ENCODE measurements around the gene RALGPS1.

RALGPS1 gene

DNA sequence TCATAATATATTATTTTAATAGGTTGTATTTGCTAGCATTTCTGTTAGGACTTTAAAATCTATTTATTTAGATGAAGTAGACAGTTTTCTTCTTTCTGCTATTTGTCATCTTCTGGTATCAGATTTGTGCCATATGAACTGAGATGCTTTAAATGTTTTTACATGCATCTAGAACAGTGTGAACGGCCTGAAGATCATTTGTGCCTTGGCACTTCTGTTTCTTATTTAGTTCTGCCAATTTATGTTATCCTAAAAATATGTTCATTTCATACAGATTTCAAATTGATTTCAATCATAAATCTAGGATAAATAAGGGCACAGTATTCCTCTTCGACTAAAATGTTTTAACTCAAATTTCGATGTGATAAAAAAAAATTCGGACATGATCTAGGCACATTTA lies 38.1 kb upstream of the RALGPS1 start:
- POLR2A ChIA-PET: no interaction called here
- CTCF ChIA-PET: no interaction called here

DNA sequence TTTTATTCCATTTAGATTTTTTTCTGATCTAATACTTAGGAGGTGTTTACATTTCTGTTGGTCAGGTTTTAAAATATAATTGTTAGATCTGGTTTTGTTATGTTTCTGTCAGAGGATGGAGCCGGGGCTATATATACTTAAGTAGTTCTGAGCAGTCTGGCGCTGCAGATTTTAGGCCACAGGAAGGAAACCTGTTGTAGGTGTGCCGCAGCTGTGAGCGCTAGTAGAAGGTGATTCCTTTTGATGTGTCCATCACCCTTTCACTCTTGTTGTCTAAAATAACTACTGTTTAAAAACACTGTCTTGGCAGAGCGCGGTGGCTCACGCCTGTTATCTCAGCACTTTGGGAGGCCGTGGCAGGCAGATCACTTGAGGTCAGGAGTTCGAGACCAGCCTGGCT lies 37.2 kb upstream of the RALGPS1 start:
- POLR2A ChIA-PET: no interaction called here
- Histone ChIP-seq H3K27ac (ENCODE audit: extremely low read depth, low read depth, low read length) (no peak overlapping the region), H3K4me3 (ENCODE audit: low read depth, low read length) (no peak overlapping the region), H3K36me3 (ENCODE audit: control insufficient read depth in 2 of 2, insufficient read depth in 1 of 2, low read length in 2 of 2) (peaks cover 0 to 32% of the 10 kb centered on the region in 2 experiments; a peak in 2 of 3 replicates), H3K4me1 (ENCODE audit: control insufficient read depth, insufficient read depth, low read length) (peaks cover 9% of the 10 kb centered on the region), H3K9me3 (ENCODE audit: control insufficient read depth, insufficient read depth, low read depth, low read length) (no peaks in the 10 kb centered on the region)
- CTCF ChIA-PET: no interaction called here
- TF ChIP-seq, protein P1, sequence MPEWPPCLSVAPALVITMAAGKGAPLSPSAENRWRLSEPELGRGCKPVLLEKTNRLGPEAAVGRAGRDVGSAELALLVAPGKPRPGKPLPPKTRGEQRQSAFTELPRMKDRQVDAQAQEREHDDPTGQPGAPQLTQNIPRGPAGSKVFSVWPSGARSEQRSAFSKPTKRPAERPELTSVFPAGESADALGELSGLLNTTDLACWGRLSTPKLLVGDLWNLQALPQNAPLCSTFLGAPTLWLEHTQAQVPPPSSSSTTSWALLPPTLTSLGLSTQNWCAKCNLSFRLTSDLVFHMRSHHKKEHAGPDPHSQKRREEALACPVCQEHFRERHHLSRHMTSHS (tag by site-specific recombination; IDR thresholded peaks at IDR 0.05): no peak
- TF ChIP-seq, protein P2, sequence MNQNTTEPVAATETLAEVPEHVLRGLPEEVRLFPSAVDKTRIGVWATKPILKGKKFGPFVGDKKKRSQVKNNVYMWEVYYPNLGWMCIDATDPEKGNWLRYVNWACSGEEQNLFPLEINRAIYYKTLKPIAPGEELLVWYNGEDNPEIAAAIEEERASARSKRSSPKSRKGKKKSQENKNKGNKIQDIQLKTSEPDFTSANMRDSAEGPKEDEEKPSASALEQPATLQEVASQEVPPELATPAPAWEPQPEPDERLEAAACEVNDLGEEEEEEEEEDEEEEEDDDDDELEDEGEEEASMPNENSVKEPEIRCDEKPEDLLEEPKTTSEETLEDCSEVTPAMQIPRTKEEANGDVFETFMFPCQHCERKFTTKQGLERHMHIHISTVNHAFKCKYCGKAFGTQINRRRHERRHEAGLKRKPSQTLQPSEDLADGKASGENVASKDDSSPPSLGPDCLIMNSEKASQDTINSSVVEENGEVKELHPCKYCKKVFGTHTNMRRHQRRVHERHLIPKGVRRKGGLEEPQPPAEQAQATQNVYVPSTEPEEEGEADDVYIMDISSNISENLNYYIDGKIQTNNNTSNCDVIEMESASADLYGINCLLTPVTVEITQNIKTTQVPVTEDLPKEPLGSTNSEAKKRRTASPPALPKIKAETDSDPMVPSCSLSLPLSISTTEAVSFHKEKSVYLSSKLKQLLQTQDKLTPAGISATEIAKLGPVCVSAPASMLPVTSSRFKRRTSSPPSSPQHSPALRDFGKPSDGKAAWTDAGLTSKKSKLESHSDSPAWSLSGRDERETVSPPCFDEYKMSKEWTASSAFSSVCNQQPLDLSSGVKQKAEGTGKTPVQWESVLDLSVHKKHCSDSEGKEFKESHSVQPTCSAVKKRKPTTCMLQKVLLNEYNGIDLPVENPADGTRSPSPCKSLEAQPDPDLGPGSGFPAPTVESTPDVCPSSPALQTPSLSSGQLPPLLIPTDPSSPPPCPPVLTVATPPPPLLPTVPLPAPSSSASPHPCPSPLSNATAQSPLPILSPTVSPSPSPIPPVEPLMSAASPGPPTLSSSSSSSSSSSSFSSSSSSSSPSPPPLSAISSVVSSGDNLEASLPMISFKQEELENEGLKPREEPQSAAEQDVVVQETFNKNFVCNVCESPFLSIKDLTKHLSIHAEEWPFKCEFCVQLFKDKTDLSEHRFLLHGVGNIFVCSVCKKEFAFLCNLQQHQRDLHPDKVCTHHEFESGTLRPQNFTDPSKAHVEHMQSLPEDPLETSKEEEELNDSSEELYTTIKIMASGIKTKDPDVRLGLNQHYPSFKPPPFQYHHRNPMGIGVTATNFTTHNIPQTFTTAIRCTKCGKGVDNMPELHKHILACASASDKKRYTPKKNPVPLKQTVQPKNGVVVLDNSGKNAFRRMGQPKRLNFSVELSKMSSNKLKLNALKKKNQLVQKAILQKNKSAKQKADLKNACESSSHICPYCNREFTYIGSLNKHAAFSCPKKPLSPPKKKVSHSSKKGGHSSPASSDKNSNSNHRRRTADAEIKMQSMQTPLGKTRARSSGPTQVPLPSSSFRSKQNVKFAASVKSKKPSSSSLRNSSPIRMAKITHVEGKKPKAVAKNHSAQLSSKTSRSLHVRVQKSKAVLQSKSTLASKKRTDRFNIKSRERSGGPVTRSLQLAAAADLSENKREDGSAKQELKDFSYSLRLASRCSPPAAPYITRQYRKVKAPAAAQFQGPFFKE (tag by site-specific recombination; IDR thresholded peaks at IDR 0.05; ENCODE audit: borderline replicate concordance): no peak

More for the DNA sequence above, 38.1 kb upstream of the RALGPS1 start:
- Histone ChIP-seq H3K9me3 (ENCODE audit: control insufficient read depth, insufficient read depth, low read depth, low read length) (no peaks in the 10 kb centered on the region), H3K36me3 (ENCODE audit: control insufficient read depth in 2 of 2, insufficient read depth in 1 of 2, low read length in 2 of 2) (peaks cover 0 to 25% of the 10 kb centered on the region in 2 experiments; a peak in 2 of 3 replicates), H3K4me1 (ENCODE audit: control insufficient read depth, insufficient read depth, low read length) (peaks cover 9% of the 10 kb centered on the region), H3K4me3 (ENCODE audit: low read depth, low read length) (no peak overlapping the region), H3K27ac (ENCODE audit: extremely low read depth, low read depth, low read length) (no peak overlapping the region)
- TF ChIP-seq ZNF266 (tag by site-specific recombination; IDR thresholded peaks at IDR 0.05; ENCODE audit: low read depth): no peak
- no peak for TF ChIP-seq ZNF776 (tag by site-specific recombination; IDR thresholded peaks at IDR 0.05; ENCODE audit: borderline replicate concordance)
- TF ChIP-seq ZBTB48 (tag by site-specific recombination; IDR thresholded peaks at IDR 0.05): no peak
- no peak for TF ChIP-seq ZNF623 (tag by site-specific recombination; IDR thresholded peaks at IDR 0.05)
- no peak for TF ChIP-seq GLI2 (tag by site-specific recombination; IDR thresholded peaks at IDR 0.05; ENCODE audit: borderline replicate concordance, low read depth)
- TF ChIP-seq ZNF366 (tag by site-specific recombination; conservative IDR thresholded peaks at IDR 0.05): no peak
- no peak for TF ChIP-seq ZNF701 (tag by site-specific recombination; IDR thresholded peaks at IDR 0.05)
- TF ChIP-seq KLF8 (tag by site-specific recombination; IDR thresholded peaks at IDR 0.05): no peak
- TF ChIP-seq ZNF792 (tag by site-specific recombination; IDR thresholded peaks at IDR 0.05): no peak
- TF ChIP-seq, protein P3, sequence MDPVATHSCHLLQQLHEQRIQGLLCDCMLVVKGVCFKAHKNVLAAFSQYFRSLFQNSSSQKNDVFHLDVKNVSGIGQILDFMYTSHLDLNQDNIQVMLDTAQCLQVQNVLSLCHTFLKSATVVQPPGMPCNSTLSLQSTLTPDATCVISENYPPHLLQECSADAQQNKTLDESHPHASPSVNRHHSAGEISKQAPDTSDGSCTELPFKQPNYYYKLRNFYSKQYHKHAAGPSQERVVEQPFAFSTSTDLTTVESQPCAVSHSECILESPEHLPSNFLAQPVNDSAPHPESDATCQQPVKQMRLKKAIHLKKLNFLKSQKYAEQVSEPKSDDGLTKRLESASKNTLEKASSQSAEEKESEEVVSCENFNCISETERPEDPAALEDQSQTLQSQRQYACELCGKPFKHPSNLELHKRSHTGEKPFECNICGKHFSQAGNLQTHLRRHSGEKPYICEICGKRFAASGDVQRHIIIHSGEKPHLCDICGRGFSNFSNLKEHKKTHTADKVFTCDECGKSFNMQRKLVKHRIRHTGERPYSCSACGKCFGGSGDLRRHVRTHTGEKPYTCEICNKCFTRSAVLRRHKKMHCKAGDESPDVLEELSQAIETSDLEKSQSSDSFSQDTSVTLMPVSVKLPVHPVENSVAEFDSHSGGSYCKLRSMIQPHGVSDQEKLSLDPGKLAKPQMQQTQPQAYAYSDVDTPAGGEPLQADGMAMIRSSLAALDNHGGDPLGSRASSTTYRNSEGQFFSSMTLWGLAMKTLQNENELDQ (tag by site-specific recombination; IDR thresholded peaks at IDR 0.05; ENCODE audit: low read depth): no peak
- TF ChIP-seq, protein P4, sequence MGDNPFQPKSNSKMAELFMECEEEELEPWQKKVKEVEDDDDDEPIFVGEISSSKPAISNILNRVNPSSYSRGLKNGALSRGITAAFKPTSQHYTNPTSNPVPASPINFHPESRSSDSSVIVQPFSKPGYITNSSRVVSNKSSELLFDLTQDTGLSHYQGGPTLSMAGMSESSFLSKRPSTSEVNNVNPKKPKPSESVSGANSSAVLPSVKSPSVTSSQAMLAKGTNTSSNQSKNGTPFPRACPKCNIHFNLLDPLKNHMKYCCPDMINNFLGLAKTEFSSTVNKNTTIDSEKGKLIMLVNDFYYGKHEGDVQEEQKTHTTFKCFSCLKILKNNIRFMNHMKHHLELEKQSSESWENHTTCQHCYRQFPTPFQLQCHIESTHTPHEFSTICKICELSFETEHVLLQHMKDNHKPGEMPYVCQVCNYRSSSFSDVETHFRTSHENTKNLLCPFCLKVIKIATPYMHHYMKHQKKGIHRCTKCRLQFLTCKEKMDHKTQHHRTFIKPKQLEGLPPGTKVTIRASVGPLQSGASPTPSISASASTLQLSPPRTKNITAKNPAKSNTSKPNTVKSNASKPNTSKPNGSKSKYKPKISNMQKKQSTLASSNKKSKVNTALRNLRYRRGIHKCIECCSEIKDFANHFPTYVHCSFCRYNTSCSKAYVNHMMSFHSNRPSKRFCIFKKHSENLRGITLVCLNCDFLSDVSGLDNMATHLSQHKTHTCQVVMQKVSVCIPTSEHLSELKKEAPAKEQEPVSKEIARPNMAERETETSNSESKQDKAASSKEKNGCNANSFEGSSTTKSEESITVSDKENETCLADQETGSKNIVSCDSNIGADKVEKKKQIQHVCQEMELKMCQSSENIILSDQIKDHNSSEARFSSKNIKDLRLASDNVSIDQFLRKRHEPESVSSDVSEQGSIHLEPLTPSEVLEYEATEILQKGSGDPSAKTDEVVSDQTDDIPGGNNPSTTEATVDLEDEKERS (tag by site-specific recombination; IDR thresholded peaks at IDR 0.05): no peak
- TF ChIP-seq, protein P1 (tag by site-specific recombination; IDR thresholded peaks at IDR 0.05): no peak
- TF ChIP-seq ZBTB21 (tag by site-specific recombination; IDR thresholded peaks at IDR 0.05): no peak
- TF ChIP-seq, protein P5, sequence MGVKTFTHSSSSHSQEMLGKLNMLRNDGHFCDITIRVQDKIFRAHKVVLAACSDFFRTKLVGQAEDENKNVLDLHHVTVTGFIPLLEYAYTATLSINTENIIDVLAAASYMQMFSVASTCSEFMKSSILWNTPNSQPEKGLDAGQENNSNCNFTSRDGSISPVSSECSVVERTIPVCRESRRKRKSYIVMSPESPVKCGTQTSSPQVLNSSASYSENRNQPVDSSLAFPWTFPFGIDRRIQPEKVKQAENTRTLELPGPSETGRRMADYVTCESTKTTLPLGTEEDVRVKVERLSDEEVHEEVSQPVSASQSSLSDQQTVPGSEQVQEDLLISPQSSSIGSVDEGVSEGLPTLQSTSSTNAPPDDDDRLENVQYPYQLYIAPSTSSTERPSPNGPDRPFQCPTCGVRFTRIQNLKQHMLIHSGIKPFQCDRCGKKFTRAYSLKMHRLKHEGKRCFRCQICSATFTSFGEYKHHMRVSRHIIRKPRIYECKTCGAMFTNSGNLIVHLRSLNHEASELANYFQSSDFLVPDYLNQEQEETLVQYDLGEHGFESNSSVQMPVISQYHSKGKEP (tag by site-specific recombination; IDR thresholded peaks at IDR 0.05): no peak
- TF ChIP-seq TRIM28 (IDR thresholded peaks at IDR 0.05; ENCODE audit: borderline replicate concordance, low read length): no peak
- TF ChIP-seq ZNF777 (tag by site-specific recombination; IDR thresholded peaks at IDR 0.05; ENCODE audit: borderline replicate concordance): no peak
